GM12873 (cell line): Measurements from ENCODE around the gene DR1.

Source experiments
- TF ChIP-seq, protein P1 (sequence below): IDR thresholded peaks from 2 replicates; pipeline ENCODE4 v1.5.1; 2012; ENCODE audit warnings: low read depth, mild to moderate bottlenecking, moderate library complexity, low read length, control low read depth; ENCODE audit not compliant: insufficient read depth; ENCODE audit errors: missing control alignments

Gene DR1

DNA sequence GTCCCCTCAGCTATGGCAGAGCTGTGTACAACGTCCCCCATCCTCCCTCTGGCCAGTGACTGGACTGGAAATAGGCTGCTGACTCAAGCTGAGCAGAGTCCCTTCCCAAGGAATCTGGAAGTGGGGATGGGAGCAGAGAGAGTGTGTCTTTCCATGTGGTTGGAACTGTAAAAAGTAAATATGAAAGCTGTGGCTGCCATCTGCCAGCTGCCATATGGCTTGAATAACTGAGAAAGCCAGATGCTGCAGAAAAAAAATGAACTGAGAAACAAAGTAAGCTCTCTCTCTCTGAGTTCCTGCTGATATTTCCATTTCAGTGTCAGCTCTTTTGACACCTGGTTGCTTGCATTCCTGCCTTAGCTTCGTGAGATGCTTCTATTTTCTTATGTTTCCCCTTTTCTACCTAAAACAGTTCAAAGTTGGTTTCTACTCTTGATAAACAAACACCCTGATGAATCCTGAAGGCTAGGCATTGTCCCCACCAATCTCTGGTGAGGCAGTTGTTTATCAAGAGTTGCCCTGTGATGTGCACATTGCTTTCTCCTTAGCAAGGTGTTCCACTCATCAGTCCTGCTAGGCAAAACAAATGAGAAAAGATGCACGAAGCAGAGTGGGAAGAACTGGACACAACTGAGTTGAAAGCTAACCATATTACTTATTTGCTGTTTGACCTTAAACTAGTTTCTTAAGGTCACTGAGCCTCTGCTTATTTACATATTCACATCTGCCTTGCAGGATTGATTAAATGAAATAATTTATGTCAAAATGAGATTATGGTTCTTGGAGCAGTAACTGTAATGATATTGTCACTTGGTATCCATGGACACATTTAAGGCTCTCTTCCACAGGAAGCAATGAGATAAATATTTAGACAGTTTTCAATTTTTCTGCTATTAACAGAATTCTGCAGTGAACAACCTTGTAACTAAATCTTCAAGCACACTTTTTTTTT is 16.6 kb upstream of the DR1 start:
- TF ChIP-seq, protein P1, sequence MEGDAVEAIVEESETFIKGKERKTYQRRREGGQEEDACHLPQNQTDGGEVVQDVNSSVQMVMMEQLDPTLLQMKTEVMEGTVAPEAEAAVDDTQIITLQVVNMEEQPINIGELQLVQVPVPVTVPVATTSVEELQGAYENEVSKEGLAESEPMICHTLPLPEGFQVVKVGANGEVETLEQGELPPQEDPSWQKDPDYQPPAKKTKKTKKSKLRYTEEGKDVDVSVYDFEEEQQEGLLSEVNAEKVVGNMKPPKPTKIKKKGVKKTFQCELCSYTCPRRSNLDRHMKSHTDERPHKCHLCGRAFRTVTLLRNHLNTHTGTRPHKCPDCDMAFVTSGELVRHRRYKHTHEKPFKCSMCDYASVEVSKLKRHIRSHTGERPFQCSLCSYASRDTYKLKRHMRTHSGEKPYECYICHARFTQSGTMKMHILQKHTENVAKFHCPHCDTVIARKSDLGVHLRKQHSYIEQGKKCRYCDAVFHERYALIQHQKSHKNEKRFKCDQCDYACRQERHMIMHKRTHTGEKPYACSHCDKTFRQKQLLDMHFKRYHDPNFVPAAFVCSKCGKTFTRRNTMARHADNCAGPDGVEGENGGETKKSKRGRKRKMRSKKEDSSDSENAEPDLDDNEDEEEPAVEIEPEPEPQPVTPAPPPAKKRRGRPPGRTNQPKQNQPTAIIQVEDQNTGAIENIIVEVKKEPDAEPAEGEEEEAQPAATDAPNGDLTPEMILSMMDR = no peak

DNA sequence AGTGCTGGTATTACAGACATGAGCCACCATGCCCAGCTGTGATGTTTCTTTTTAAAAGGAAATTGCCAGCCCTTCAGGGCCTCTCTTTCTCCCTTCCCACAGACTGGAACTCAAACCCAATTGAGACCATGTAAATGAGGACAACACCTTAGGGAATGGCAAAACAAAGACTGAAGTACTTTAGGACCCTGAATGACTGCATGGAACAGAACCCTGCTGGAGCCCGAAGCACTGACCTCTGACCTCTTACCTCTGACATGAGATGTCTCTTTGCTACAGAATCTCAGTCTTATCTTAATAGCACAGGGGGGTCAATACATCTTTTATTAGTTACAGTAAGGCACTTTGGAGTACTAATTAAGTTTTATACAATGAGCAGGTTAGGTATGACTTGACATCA is 15.5 kb upstream of the DR1 start:
- TF ChIP-seq, protein P1 = no peak

- TF ChIP-seq, protein P1 = no peak
Observed at GRCh38 chr1:93330617-93331016, 15.1 kb upstream of the DR1 start.

DNA sequence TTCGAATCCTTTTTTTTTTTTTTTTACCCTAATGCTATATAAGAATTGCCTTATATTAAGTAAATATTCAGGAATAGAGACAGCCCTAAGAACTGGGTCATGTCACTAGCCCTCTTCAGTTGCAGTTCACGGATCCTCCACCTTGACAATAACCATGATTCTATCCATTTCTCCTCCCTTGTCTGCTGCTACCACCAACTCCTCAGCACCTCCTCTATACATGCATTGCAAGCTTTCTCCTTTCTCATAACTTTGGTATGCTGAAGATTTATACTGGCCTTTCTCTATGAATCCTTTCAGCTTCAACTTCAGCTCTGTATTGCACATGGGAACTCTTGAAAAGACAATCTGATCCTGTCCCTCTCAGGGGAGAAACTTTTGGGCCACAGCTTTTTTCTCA is 14.3 kb upstream of the DR1 start:
- TF ChIP-seq, protein P1 = no peak

DNA sequence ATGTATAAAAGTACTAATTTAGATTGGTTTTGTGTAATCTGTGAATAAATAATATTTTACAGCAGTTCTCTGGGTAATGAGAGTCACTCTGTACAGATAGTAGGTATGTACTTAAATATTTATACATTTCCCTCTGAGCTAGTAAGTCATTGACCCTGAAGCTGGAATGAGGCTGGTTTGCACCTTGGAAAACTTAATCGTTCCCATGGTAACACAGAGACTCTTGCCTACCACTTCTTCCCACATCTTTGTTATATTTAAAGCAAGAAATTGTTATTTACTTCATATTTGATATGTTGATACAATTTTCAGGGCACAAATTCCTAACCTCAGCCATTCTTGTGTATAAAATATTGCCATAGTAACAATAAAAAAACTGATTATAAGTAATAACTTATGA is 13.3 kb upstream of the DR1 start:
- TF ChIP-seq, protein P1 = no peak

DNA sequence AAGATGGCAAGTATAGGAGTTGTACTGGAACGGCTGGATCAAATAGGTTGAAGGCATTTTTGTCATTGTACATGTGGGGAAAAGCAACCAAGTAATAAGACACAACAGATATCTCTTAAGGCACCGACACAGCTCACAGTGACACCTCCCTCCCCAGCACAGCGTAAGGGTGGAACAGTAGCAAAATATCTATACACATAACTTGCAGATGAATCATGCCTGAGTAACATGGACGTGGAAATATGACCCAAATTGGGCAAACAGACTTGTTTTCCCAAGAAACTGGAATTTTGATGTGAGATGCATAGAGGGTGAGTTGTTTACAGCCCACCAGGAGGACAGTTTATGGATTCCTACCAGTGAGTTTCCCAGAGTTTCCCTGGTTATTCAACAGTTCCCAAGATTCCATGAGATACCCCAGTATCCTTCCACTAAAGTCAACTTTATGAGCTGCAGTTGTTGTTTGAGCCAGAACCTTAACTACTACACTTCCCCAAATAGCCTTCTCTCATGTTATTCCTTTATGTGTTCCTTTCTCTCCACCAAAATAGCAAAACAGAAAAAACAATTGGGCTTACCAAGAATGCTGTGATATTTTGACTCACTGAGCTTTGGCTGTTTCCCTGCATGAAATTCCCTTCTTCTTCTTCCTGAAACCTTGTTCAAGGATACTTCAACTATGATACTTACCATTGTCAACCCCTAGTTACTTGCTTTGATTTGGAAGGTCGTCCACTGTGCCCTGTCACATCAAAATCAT is 7.1 kb upstream of the DR1 start:
- TF ChIP-seq, protein P1 = no peak

GRCh38 chr1:93339171-93339697 is 6.5 kb upstream of the DR1 start:
- TF ChIP-seq, protein P1 = no peak
